ENCODE results near the gene GPC6.

The GPC6 gene

GRCh38 chr13:93981426-93981977, 754.9 kb downstream of the GPC6 start:
- DNase-seq (ENCODE audit: low spot score), result no peak

- no peak for DNase-seq (ENCODE audit: low spot score)
Measured at GRCh38 chr13:93982179-93982918, 755.7 kb downstream of the GPC6 start.

- no peak for DNase-seq (ENCODE audit: low spot score)
Measured at GRCh38 chr13:93984052-93984451, 757.4 kb downstream of the GPC6 start.

GRCh38 chr13:93984876-93985275, 758.3 kb downstream of the GPC6 start:
- peak; percentile 45 for DNase-seq (ENCODE audit: low spot score)

GRCh38 chr13:93987458-93987857, 760.9 kb downstream of the GPC6 start:
- no peak for DNase-seq (ENCODE audit: low spot score)

- no peak for DNase-seq (ENCODE audit: low spot score)
Measured at GRCh38 chr13:93991569-93991968, 765.0 kb downstream of the GPC6 start.

GRCh38 chr13:93996481-93996880, 769.9 kb downstream of the GPC6 start:
- DNase-seq (ENCODE audit: low spot score), result no peak

GRCh38 chr13:94006296-94006695, 779.7 kb downstream of the GPC6 start:
- no peak for DNase-seq (ENCODE audit: low spot score)

- DNase-seq (ENCODE audit: low spot score), result no peak
Measured at GRCh38 chr13:94007072-94007471, 780.5 kb downstream of the GPC6 start.

GRCh38 chr13:94009701-94010100, 783.1 kb downstream of the GPC6 start:
- DNase-seq (ENCODE audit: low spot score), result no peak

GRCh38 chr13:94014461-94014860, 787.9 kb downstream of the GPC6 start:
- no peak for DNase-seq (ENCODE audit: low spot score)

- no peak for DNase-seq (ENCODE audit: low spot score)
Measured at GRCh38 chr13:94020426-94020825, 793.8 kb downstream of the GPC6 start.

GRCh38 chr13:94020833-94021232, 794.2 kb downstream of the GPC6 start:
- DNase-seq (ENCODE audit: low spot score), result no peak

GRCh38 chr13:94028234-94028633, 801.6 kb downstream of the GPC6 start:
- no peak for DNase-seq (ENCODE audit: low spot score)

- no peak for DNase-seq (ENCODE audit: low spot score)
Measured at GRCh38 chr13:94028650-94029049, 802.0 kb downstream of the GPC6 start.

GRCh38 chr13:94030415-94031119, 804.0 kb downstream of the GPC6 start:
- DNase-seq (ENCODE audit: low spot score), result no peak

GRCh38 chr13:94031609-94032008, 805.0 kb downstream of the GPC6 start:
- no peak for DNase-seq (ENCODE audit: low spot score)

- no peak for DNase-seq (ENCODE audit: low spot score)
Measured at GRCh38 chr13:94033098-94033497, 806.5 kb downstream of the GPC6 start.

- DNase-seq (ENCODE audit: low spot score), result no peak
Measured at GRCh38 chr13:94033830-94034642, 807.4 kb downstream of the GPC6 start.

GRCh38 chr13:94050039-94050438, 823.4 kb downstream of the GPC6 start:
- DNase-seq (ENCODE audit: low spot score), result no peak

- no peak for DNase-seq (ENCODE audit: low spot score)
Measured at GRCh38 chr13:94050686-94051085, 824.1 kb downstream of the GPC6 start.

GRCh38 chr13:94053986-94054593, 827.5 kb downstream of the GPC6 start:
- no peak for DNase-seq (ENCODE audit: low spot score)

Measured in iPS-NIHi11 (cell line).